LNCAP (cell line): ENCODE results near the gene STK10.

Source experiments
- CTCF ChIP-seq: fragments of 450-650 bp; IDR thresholded peaks from 2 replicates; pipeline ENCODE4 v1.5.1; 2017; ENCODE audit warnings: mild to moderate bottlenecking

Gene STK10

GRCh38 chr5:172101547-172102217, 86.3 kb downstream of the STK10 start:
- no peak for TF ChIP-seq CTCF

GRCh38 chr5:172098883-172099282, 89.1 kb downstream of the STK10 start:
- TF ChIP-seq CTCF, result no peak

GRCh38 chr5:172098046-172098445, 90.0 kb downstream of the STK10 start:
- no peak for TF ChIP-seq CTCF

GRCh38 chr5:172097356-172097755, 90.7 kb downstream of the STK10 start:
- TF ChIP-seq CTCF, result no peak

- no peak for TF ChIP-seq CTCF
These were observed 91.7 kb downstream of the STK10 start for GRCh38 chr5:172096207-172096940.

GRCh38 chr5:172095368-172096206, 92.4 kb downstream of the STK10 start:
- no peak for TF ChIP-seq CTCF

GRCh38 chr5:172093965-172094364, 94.1 kb downstream of the STK10 start:
- TF ChIP-seq CTCF, result no peak
